GM20431 (cell line): ENCODE results near the gene FBXO31.

Source experiments
- in situ Hi-C: fragments of 300-500 bp; cut with MseI, MboI; formaldehyde crosslinking; loops from one replicate; pipeline ENCODE4 v1.15.0; 2020; ENCODE audit warnings: low sequenced_read_pairs; ENCODE audit not compliant: unreplicated experiment

FBXO31 gene

DNA sequence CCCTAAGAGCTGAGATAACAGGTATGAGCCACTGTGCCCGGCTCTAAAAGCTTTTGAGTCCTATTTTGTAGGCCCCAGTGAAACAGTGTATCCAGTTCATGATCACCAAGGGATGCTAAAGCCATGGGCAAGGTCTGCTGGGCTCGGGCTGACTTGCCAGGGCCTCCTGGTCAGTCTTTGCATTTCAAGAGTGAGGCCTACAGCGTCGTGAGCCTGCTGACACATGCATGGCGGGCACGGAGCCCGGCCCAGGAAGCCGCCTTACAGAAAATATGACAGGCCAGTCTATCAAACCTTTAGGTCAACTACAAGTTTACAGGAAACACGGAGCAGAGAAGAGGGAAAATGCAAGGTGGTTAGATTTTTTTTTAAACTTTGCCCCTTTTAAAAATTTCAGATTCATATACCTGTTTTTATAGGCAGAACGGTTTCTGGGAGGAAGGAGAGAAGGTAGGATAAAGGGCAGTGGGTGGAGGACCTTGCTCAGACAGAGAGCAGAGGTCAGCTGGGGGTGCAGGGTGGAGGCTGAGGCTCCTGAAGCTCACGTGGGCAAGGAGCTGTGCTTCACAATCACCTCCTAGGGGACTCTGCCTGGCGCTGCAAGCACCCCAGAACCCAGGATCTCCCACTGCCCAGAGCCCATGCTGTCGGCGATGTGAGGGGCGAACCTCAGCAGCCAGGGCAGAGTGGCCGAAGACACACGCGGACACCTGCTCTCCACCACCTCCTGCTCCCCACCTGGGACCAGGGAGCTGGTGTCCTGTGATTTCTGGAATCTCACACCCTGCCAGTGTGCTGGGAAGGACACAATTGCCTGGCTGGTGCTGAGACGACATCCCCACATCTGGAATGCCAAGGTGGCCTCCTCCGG is 87.7 kb downstream of the FBXO31 start:
- in situ Hi-C loops, result loop anchor here (25.0 kb wide), 1 partner anchor 734 kb away; the partner anchor contains the start of genes FOXC2 and MTHFSD

DNA sequence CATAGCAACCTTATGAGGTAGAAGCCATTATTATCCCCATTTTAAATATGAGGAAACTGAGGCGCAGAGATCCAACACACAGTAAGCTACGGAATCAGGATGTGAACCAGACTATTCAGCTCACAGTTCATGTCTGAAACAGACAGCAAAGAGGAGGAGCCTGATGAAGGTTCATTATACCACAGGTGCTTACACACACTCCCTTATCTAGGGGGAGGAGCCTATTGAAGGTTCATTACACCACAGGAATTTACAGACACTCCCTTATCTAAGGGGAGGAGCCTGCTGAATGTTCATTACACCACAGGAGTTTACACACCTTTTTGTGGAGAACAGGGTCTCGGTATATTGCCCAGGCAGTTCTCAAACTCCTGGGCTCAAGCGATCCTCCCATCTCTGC is 88.3 kb downstream of the FBXO31 start:
- in situ Hi-C loops, result loop anchor here (25.0 kb wide), 1 partner anchor 733 kb away; the partner anchor contains the start of genes FOXC2 and MTHFSD

GRCh38 chr16:87293990-87294389 is 89.6 kb downstream of the FBXO31 start:
- in situ Hi-C loops, result loop anchor here (25.0 kb wide), 1 partner anchor 732 kb away; the partner anchor contains the start of genes FOXC2 and MTHFSD

DNA sequence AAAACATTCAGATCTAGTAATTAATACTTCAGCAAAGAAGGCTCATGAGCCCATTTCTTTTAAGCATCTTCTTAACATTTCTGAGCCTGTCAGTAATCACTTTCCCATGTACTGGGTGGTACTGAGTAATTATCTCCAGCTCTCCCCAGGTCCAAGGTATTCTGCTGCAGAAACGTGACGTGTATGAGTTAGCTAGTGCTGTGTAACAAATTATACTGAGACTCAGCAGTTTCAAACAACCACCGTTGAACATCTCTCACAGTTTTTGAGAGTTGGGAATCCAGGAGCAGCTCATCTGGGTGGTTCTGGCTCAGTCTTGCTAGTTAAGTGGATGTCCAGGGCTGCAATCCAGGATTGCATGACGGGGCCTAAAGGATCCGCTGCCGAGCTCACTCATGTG is 91.6 kb downstream of the FBXO31 start:
- in situ Hi-C loops, result loop anchor here (25.0 kb wide), 1 partner anchor 730 kb away; the partner anchor contains the start of genes FOXC2 and MTHFSD

DNA sequence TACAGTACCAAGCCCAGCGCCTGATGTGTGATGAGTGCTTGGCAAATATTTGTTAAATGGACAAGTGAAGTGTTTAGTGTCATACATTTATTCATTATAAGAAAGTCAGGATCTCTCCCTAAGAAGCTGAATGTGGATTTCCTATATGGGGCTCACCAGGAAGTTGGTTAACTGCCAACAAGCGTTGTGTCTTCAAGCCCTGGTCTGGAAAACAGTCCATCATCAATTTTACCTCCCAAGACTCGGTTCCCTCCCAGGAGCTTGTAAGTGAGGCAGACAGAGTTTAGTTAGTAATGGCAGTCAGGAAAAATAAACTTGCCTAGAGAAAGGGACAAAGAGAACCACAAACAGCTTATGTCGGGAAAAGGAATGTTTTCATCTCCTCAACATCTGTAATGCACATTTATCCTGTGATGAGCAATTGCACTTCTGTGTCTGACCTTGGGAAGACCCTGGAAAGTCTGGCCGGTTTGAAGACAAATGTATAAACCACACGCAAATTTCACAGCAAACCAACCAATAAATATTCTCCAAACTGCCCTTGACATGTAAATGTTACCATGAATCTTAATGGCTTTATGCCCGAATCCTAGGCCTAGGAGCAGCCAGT is 94.7 kb downstream of the FBXO31 start:
- in situ Hi-C loops, result loop anchor here (25.0 kb wide), 1 partner anchor 727 kb away; the partner anchor contains the start of genes FOXC2 and MTHFSD

DNA sequence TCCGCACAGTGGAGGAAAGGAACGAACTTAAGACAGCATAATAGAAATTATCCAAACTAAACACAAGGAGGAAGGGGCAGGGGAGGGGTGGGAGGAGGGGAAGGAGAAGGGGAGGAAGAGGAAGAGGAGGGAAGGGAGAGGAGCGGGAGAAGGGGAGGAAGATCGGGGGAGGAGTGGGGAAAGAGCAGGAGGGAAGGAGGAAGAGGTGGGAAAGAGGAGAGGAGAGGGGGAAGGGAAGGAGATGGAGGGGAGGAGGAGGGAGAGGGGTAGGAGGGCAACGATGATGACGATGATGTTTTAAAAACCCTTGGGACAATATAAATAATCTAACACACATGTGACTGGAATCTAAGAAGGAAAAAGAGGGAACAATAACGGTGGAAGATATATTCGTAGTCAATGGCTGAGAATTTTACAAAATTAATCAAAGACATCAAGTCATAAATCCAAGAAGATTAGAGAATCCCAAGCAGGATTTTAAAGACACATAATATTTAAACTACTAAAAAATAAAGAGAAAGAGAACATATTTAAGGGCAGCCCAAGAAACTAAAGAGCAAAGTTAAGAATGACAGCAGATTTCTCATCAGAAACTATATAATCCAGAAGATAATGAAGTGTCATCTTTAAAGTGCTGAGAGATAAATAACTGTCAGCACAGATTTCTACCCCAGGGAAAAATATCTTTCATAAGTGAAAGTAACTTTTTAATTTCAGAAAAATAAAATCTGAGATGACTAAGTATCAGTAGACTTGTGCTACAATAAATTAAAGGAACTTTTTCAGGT is 96.5 kb downstream of the FBXO31 start:
- in situ Hi-C loops, result loop anchor here (25.0 kb wide), 1 partner anchor 725 kb away; the partner anchor contains the start of genes FOXC2 and MTHFSD

DNA sequence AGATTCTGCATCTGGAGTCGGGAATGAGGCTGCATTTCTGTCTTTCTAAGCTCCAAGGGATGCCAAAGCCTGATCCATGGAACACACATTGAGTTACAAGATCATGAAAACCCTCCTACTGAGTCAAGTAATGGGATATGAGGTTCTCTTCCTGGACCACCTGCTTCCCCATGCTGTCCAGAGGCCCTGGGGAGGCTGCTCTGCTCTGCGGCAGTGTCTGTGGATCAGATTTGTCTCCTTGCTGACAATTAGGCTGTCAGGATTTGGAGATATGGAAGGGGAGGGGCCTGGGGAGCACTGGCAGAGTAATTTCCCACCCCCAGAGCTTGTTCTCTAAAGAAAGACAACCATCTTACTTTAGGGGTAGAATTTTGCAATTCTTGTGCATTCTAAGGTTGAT is 99.4 kb downstream of the FBXO31 start:
- in situ Hi-C loops, result loop anchor here (25.0 kb wide), 1 partner anchor 722 kb away; the partner anchor contains the start of genes FOXC2 and MTHFSD

DNA sequence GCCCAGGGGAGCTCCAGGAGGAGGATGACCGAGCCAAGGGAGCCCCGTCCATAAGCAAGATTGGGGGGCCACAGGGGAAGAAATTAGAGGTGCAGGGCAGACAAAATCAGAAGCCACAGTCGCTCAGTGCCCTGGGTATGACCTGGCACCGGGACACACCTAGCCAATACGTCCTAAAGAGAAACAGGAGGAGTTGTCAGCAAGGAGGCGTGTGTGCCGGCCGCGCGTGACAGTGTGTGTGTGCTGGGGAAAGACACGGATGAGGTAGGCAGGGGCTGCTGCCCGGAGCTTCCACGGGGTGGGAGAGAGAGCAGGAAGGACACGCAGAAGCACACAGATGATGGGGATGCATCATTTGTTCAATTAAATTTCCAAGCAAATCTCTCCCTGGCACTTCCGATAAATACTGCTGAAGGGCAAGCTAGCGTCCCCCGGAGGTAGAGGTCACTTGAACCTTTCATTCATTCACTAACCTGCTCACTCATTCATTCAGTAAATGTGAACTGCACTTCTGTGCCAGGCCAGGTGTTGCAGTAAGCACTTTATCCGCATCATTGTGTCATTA is 104.4 kb downstream of the FBXO31 start:
- in situ Hi-C loops, result loop anchor here (25.0 kb wide), 1 partner anchor 717 kb away; the partner anchor contains the start of genes FOXC2 and MTHFSD

DNA sequence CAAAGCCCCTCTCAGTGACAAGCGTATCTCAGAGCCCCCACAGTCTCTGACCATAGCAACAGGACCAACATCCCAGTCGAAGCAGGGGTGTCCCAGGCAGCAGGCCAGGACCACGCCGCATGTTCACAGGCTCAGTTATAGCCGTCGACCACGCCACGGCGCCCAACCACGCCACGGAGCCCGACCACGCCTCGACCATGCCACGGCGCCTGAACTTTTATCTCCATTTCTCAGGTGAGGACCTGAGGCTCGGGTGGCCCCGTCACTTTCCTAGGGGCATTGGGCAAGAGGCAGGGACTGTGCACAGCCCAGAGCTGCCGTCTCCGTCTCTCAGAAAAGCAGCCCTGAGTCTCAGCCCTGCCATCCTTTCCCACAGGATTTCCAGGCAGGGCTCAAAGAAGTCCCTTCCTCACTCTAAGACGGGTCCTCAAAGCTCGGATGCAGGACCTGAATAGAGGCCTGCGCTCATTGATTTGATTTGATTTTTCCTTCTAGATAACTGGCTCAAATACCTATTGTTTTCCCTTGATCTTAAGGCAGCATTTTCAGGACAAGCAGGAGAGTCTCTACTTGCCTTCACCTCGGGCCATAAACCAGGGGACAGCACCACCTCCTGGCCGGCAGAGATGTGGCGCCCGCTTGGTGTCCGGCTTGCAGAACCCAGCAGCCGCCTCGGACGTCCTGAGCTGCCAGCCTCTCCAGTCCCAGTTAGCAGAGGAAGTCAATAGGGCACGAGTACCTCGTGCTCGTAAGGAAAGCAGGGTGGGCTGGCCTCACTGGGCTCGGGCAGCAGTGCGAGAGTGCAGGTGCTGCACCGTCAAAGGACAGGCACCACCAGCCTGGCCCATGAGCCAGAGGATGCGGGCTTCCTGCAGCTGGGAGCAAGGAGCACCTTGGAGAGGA is 105.1 kb downstream of the FBXO31 start:
- in situ Hi-C loops, result loop anchor here (25.0 kb wide), 1 partner anchor 716 kb away; the partner anchor contains the start of genes FOXC2 and MTHFSD
